K562 (cell line): ENCODE results near the gene HNRNPM. TPM values are rescaled to one million over a fixed set of nuclear protein-coding genes. Genes with fewer than 3 reads are reported as not detected.
A peak's percentile ranks its signal among the peaks of the same experiment; 100 is the strongest.

Experiments used
- ATAC-seq: fragments of 200-7000 bp; cut with Tn5 transposase; 3 replicates; pipeline ENCODE4 v1.9.1; 2020; ENCODE audit warnings: moderate library complexity
- BruUV-seq: library from RNA; stranded (reverse); fragments of 400-500 nt; replicated peaks from 2 replicates; lab custom pipeline; 2021; lab: Mats Ljungman, UMichigan
- CTCF ChIA-PET: fragments of 300-600 bp; formaldehyde crosslinking; extraction: SDS; loops from one replicate; lab custom pipeline; 2021; ENCODE audit warnings: low intra/inter-chr PET ratio; lab: Yijun Ruan, JAX
- POLR2A ChIA-PET: fragments of 300-600, 350-650 bp; sonication (Branson Sonifier 250); formaldehyde crosslinking; extraction: SDS; loops from one replicate; lab custom pipeline; 2021; ENCODE audit warnings: antibody characterized with exemption, inconsistent platforms; lab: Yijun Ruan, JAX
- DNase-seq, 4 experiments: peaks; one replicate each; pipeline versions ENCODE4 v3.0.0 to v3.0.0-alpha.2; 2011 to 2018; ENCODE audit warnings: low spot score in 3 of 4, mixed read lengths in 3 of 4; ENCODE audit errors: extremely low read depth in 1 of 4
- FAIRE-seq: peaks from 2 replicates; lab custom pipeline; 2011; peaks lifted over from hg19 to GRCh38; lab: Jason Lieb, UNC
- H2AFZ ChIP-seq: 2 replicates; pipeline ENCODE4 v1.6.0; 2011; ENCODE audit warnings: low read depth, low read length, control low read depth, inconsistent platforms
- H3K27ac ChIP-seq: fragments of 200-600 bp; 3 replicates; pipeline ENCODE4 v1.8.0; 2011; ENCODE audit warnings: low read depth, mild to moderate bottlenecking, control low read depth, inconsistent platforms, low read length, moderate library complexity, mixed read lengths; ENCODE audit errors: extremely low read depth
- H3K27me3 ChIP-seq, 2 experiments: fragments of 300-600 bp in 1 of 2; 2 replicates in 1 of 2; 3 replicates in 1 of 2; pipeline versions ENCODE4 v1.6.0 to v1.8.0; 2011; ENCODE audit warnings: inconsistent platforms in 2 of 2, low read length in 2 of 2, mild to moderate bottlenecking in 1 of 2, mixed read lengths in 1 of 2, moderate library complexity in 1 of 2; ENCODE audit not compliant: control insufficient read depth in 2 of 2, insufficient read depth in 2 of 2
- H3K36me3 ChIP-seq: fragments of 300-600 bp; 3 replicates; pipeline ENCODE4 v1.8.0; 2011; ENCODE audit warnings: mild to moderate bottlenecking, low read length, inconsistent platforms; ENCODE audit not compliant: control insufficient read depth, insufficient read depth
- H3K4me1 ChIP-seq, 2 experiments: fragments of 200-600 bp in 1 of 2; replicated peaks in 1 of 2; 2 replicates in 1 of 2; 3 replicates in 1 of 2; pipeline versions ENCODE4 v1.5.1 to v1.8.0; 2011; ENCODE audit warnings: inconsistent platforms in 2 of 2, low read length in 2 of 2, mild to moderate bottlenecking in 1 of 2, mixed read lengths in 1 of 2, moderate library complexity in 1 of 2; ENCODE audit not compliant: control insufficient read depth in 2 of 2, insufficient read depth in 2 of 2
- H3K4me2 ChIP-seq: 2 replicates; pipeline ENCODE4 v1.6.1; 2011; ENCODE audit warnings: low read length, control low read depth, inconsistent platforms, mixed read lengths; ENCODE audit not compliant: insufficient read depth
- H3K4me3 ChIP-seq: fragments of 200-600 bp; sonication (generic), shearing (Covaris generic); 2 replicates; pipeline ENCODE4 v1.5.1; 2016; ENCODE audit warnings: control low read depth, inconsistent platforms
- H3K79me2 ChIP-seq: fragments of 200-600 bp; 3 replicates; pipeline ENCODE4 v1.8.0; 2011; ENCODE audit warnings: low read length, inconsistent platforms; ENCODE audit not compliant: control insufficient read depth, insufficient read depth
- H3K9ac ChIP-seq, 2 experiments: 2 replicates each; pipeline versions ENCODE4 v1.6.0 to v1.6.1; 2011; ENCODE audit warnings: low read depth in 2 of 2, low read length in 2 of 2, control low read depth in 1 of 2, inconsistent platforms in 1 of 2, mild to moderate bottlenecking in 1 of 2, mixed read lengths in 1 of 2; ENCODE audit not compliant: insufficient read depth in 1 of 2
- H3K9me1 ChIP-seq: one replicate; pipeline ENCODE4 v1.6.0; 2011; ENCODE audit warnings: inconsistent platforms, mild to moderate bottlenecking, low read length, moderate library complexity; ENCODE audit not compliant: control insufficient read depth, insufficient read depth
- H3K9me3 ChIP-seq: replicated peaks from 2 replicates; pipeline ENCODE4 v1.5.1; 2011; ENCODE audit warnings: low read depth, low read length, inconsistent platforms; ENCODE audit not compliant: control insufficient read depth, insufficient read depth
- H4K20me1 ChIP-seq: replicated peaks from 2 replicates; pipeline ENCODE4 v1.6.1; 2011; ENCODE audit warnings: low read length, inconsistent platforms, mixed read lengths; ENCODE audit not compliant: control insufficient read depth, insufficient read depth
- ADNP ChIP-seq: fragments of 200-800 bp; sonication (Bioruptor generic); IDR thresholded peaks from 2 replicates; pipeline ENCODE4 v1.6.1; 2016; ENCODE audit warnings: missing genetic modification characterization, missing compliant biosample characterization
- BRCA1 ChIP-seq, 2 experiments: fragments of 450-650 bp in 1 of 2; sonication (generic) in 1 of 2; formaldehyde crosslinking in 1 of 2; IDR thresholded peaks; 2 replicates each; pipeline versions ENCODE4 v1.5.0 to v1.6.1; 2017 to 2020; ENCODE audit warnings: mild to moderate bottlenecking in 1 of 2, missing genetic modification reagents in 1 of 2
- BRD4 ChIP-seq: fragments of 200-600 bp; sonication (generic); IDR thresholded peaks from 2 replicates; pipeline ENCODE4 v1.6.1; 2017; ENCODE audit warnings: inconsistent platforms
- PHF8 ChIP-seq: fragments of 200-600 bp; sonication (generic); IDR thresholded peaks from 2 replicates; pipeline ENCODE4 v1.6.1; 2012; ENCODE audit warnings: mixed run types, mild to moderate bottlenecking, inconsistent platforms, low read length, moderate library complexity, borderline replicate concordance
- ZNF347 ChIP-seq: fragments of 450-650 bp; formaldehyde crosslinking; IDR thresholded peaks from 2 replicates; pipeline ENCODE4 v1.4.0; 2020; ENCODE audit warnings: low read depth, mild to moderate bottlenecking, moderate library complexity
- whole genome bisulfite sequencing: fragments of 100-300 bp; shearing (Covaris generic); methylation state at CpG from one replicate; pipeline ENCODE4 v1.1.6; 2016; ENCODE audit warnings: low coverage, mixed read lengths; ENCODE audit not compliant: insufficient coverage; ENCODE audit errors: missing lambda C conversion rate; 5-methylcytosine and 5-hydroxymethylcytosine counted together
- in situ Hi-C: fragments of 300-500 bp; cut with MboI; formaldehyde crosslinking; loops from 4 replicates; pipeline ENCODE4 v1.15.0; 2018; ENCODE audit warnings: inconsistent platforms, mixed read lengths
- intact Hi-C: fragments of 100-400 bp; cut with micrococcal nuclease; formaldehyde crosslinking; loops from 2 replicates; pipeline ENCODE4 v1.14.2; 2022
- polyA plus RNA-seq, 8 experiments: library from polyadenylated mRNA; depleted of rRNA in 4 of 8; stranded (reverse) in 5 of 8; unstranded in 3 of 8; fragments of >200 nt; fragmentation: Nextera tagmentation in 2 of 8; fragmentation: Illumina TruSeq in 1 of 8; extraction: Ambion mirVana in 2 of 8; extraction: Trizol in 1 of 8; gene quantifications; 2 replicates each; pipeline versions ENCODE4 v1.2.1 to v1.2.3, GENCODE V29; 2011 to 2014; ENCODE audit warnings: inconsistent platforms in 1 of 8, missing spikeins in 1 of 8
- total RNA-seq, 7 experiments: library from RNA; depleted of rRNA in 6 of 7; stranded (reverse); fragments of >200 nt in 6 of 7; fragmentation: Illumina TruSeq in 2 of 7; extraction: Trizol in 2 of 7; gene quantifications; 2 replicates each; pipeline versions ENCODE4 v1.2.1 to v1.2.3, GENCODE V29; 2011 to 2021; ENCODE audit warnings: low replicate concordance in 1 of 7

HNRNPM gene
- total and polyA plus RNA-seq, 9 of the 15 experiments (the other 6 are each of a cell fraction or from before 2014, with no cell fraction given): 11.1 to 340 (median 195) TPM

DNA sequence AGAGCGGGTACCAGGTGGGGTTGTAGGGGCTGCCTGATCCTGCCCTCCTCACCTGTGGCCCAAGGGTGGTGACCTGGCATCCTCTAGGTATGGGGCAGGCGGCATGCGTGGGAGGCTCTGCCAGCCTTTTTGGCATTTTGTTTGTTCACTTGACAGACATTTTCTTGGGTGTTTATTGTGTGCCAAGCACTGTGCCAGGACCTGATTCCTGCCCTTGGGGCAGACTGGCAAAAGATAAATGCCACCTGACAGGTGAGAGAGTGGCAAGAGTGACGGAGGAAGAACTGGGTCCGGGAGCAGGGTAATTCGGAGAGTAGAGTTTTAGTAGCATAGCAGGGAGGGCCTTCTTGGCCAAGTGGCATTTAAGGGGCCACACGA is 48.6 kb upstream of the HNRNPM start:
- Histone ChIP-seq H3K27ac (no peak overlapping the region), H3K27me3 (no peaks in the 10 kb centered on the region)
- in situ Hi-C loops: loop anchor here (5.0 kb wide), 1 partner anchor 39 kb away; no protein-coding TSS in a partner anchor
- ATAC-seq: no peak
- CTCF ChIA-PET: interaction anchor here (1.1 to 1.6 kb wide), 4 partner anchors 41 to 184 kb away, joined by 3 to 5 read pairs (median 4); no protein-coding TSS in a partner anchor
- TF ChIP-seq ZNF347 (no peak), ADNP (tag) (0 out of 2 replicates have a peak, but pooled peaks have one; percentile 5), PHF8 (no peak), BRCA1 (IDR thresholded peaks at IDR 0.05) (no peak), BRCA1 (CRISPR knock-in tag; IDR thresholded peaks at IDR 0.05) (no peak), BRD4 (no peak)
- TF ChIP-seq, all 486 proteins: peak for 1
- 76% methylated on average over 7 of the region's 7 CpGs for WGBS
- peak overlapping the region; percentile 28; the same call in 1 of the 2 replicates for H3K4me2 ChIP-seq
- FAIRE-seq (no peak), DNase-seq (no peak)
- peaks cover 19 to 64% of the 10 kb centered on the region in 2 experiments; a peak in 4 of 5 replicates for H3K4me1 ChIP-seq
- peaks cover 11% of the 10 kb centered on the region; the same call in 1 of the 3 replicates for H3K36me3 ChIP-seq
- no TSS peak for BruUV-seq
- no peaks in the 10 kb centered on the region for H3K9me3 ChIP-seq
- peaks cover 54% of the 10 kb centered on the region for H3K79me2 ChIP-seq
- H3K9me1 ChIP-seq: peaks cover 9% of the 10 kb centered on the region
- peaks cover 46% of the 10 kb centered on the region for H4K20me1 ChIP-seq
- POLR2A ChIA-PET: interaction anchor here (0.5 kb wide), 1 partner anchor 528 kb away, joined by 5 read pairs; no protein-coding TSS in a partner anchor
- H3K4me3 ChIP-seq: no peak overlapping the region
- H3K9ac ChIP-seq: 0 out of 4 replicates have a peak overlapping the region, but pooled peaks of 1 of the 2 experiments have one; percentile 7
- intact Hi-C loops: loop anchor here (1.0 kb wide), 1 partner anchor 42 kb away; no protein-coding TSS in a partner anchor
- H2AFZ ChIP-seq: no peak overlapping the region
